Activated CD8-positive, alpha-beta memory T cell treated with anti-CD3 and anti-CD28 coated beads, Interleukin-2, amount 50 U/mL, for 24 hours (primary cell): ENCODE data around the gene TMEM72.

ENCODE experiments used
- DNase-seq: peaks from one replicate; pipeline ENCODE4 v3.0.0-alpha.2; 2020; ENCODE audit errors: extremely low read depth

The TMEM72 gene

GRCh38 chr10:44934416-44935200 lies 23.5 kb downstream of the TMEM72 start:
- no peak for DNase-seq

- DNase-seq: no peak
Measured at GRCh38 chr10:44935201-44935965, 24.2 kb downstream of the TMEM72 start.

DNA sequence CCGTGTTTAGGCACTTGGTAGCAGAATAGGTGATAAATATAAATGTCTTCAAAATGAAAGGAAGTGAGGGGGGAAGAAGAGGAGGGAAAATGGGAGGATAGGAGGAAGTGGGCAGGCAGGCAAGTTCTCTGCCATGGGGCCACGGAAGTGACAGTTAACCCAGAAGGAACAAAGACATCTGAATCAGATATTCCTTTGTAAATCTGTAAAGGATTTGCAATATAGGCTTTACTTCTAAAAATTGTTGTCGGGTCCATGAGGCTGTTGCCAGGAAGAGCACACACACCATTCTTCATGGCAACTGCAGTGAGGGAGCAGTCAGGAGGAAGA lies 24.8 kb downstream of the TMEM72 start:
- no peak for DNase-seq

DNA sequence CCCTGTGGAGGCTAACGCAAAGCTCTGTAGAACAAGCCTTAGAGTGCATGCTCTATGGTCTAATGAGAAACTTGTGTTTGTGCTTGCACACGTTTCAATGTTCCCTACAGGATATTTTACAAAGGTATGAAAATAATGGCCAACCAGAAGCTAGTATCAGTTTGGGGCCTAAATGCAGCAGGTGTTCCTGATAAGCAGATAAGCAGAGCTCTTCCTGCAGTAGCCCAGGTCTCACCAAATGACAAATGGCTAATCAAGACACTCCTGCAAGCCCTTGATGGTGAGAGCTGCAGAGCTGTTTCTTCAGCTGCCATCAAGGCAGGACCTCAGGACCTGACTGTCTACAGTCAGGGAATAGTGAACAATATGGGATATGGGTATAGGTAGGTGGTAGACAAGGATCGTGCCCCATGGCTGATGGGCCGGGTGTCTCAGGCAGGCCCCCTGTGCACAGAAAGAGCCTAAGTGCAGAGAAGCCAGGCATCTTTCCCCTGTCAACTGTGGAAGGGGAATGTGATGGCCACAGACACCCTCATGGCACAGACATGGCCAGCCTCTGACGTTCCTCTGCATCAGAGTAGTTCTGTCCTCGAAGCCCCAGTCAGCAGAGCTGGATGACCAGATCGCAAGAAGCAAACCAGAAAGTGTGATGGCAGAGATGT lies 25.3 kb downstream of the TMEM72 start:
- no peak for DNase-seq

DNA sequence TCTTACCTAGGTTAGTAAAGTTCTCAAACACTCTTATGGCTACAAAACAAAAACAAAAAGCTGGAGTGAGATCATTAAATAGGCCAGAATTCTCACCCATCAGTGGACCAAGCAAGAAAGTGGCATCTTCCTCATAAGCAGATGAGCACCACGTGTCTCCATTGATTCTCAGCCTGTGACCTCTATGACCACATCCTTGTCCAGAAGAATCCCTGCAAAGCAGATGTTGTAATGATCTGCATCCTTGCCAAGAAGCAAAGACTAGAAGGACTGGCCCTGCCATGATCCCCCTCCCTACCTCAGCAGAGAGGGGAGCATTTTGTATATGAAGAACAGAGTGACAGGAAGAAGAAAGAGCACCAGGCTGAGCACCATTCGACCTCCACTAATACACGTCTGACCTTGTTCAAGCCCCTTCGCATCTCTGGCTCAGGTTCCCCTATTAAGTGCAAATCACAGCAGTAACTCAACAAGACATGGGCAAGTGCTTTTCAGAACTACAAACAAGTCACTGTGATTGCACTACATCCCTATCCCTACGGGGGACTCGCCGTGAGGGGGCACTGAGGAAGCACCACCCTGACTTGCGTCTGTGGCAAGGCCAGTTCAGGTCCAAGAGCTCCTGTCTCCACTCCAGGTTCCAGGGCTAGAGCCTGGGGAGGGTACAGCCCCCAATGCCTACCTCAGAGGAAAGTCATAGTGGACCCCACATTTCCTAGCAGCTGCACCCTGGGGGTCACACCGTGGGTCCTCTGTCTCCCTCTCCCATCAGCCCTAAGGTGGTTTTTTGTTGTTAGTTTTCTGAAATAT lies 26.3 kb downstream of the TMEM72 start:
- no peak for DNase-seq

GRCh38 chr10:44938956-44939355 lies 27.8 kb downstream of the TMEM72 start:
- DNase-seq: no peak

GRCh38 chr10:44939691-44940401 lies 28.7 kb downstream of the TMEM72 start:
- no peak for DNase-seq

DNA sequence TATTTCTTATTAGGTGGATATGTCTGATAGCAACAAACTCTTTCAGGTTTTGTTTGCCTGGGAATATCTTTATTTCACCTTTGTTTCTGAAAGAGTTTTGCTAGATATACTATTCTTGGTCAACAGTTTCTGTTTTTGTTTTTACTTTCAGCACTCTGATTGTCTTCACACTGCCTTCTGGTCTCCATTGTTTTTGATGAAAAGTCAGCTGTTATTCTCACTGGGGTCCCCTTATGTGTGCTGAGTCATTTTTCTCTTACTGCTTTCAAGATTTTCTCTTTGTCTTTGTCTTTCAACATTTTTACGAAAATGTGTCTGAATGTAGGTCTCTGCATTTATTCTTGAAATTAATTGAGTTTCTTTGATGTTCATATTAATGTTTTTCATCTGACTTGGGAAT lies 33.2 kb downstream of the TMEM72 start:
- no peak for DNase-seq

DNA sequence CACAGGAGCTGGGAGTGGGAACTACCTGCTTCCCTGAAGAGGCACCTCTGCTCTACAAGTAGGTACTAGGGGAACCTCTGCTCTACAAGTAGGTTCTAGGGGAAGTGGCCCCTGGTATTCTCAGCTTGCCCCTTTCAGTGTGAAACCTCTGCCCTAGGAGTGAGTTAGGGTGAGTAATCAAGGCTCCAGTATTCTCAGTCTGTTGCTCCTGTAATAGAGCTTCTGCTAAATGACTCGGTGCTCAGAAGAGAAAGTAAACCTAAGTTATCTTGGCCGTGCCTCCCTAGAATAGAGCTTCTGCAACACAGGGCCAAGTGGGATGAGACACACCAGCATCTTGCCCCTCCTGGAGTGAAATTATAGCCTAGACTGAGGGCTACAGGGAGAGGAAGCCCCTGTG lies 35.1 kb downstream of the TMEM72 start:
- no peak for DNase-seq

GRCh38 chr10:44947371-44948152 lies 36.4 kb downstream of the TMEM72 start:
- no peak for DNase-seq

DNA sequence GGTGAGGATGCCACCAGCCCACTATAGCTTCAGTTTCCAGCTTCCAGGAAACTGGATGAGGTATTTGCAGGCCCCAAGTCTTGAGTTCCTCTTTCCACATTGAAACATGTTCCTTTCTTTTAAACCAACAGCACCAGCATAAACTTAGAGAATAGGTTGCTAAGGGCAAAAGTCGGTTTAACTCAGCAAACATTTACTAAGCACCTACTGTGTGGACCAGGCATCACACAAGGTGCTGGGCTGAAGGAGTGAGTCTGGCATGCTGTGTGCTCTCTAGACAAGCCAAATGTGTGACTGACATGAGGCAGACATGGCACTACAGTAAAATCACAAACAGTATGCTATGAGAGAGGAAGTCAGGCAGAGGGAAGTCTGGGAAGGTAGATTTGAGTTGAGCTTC lies 37.5 kb downstream of the TMEM72 start:
- DNase-seq: no peak

GRCh38 chr10:44949127-44949802 lies 38.1 kb downstream of the TMEM72 start:
- DNase-seq: no peak

GRCh38 chr10:44949915-44950314 lies 38.8 kb downstream of the TMEM72 start:
- no peak for DNase-seq

GRCh38 chr10:44950326-44951225 lies 39.4 kb downstream of the TMEM72 start:
- DNase-seq: no peak

GRCh38 chr10:44951576-44952226 lies 40.6 kb downstream of the TMEM72 start:
- no peak for DNase-seq

GRCh38 chr10:44952779-44953231 lies 41.7 kb downstream of the TMEM72 start:
- DNase-seq: no peak

GRCh38 chr10:44954042-44954441 lies 42.9 kb downstream of the TMEM72 start:
- DNase-seq: no peak

GRCh38 chr10:44954962-44955361 lies 43.8 kb downstream of the TMEM72 start:
- no peak for DNase-seq
